ENCODE data around the gene NME1. TPM values are rescaled to one million over a fixed set of nuclear protein-coding genes. Genes with fewer than 3 reads are reported as not detected.

Gene NME1
- total and polyA plus RNA-seq, 9 of the 15 experiments (the other 6 are each of a cell fraction or from before 2014, with no cell fraction given), result 449 to 1,588 (median 604) TPM

GRCh38 chr17:51120739-51121619 is 32.4 kb upstream of the NME1 start, which contains the start of gene SPAG9:
Gene SPAG9, minus strand, starts transcription at chr17:51120868. Its CDS starts 212 bp downstream, at chr17:51120656.
- BruUV-seq (replicated peaks), result no TSS peak
- intact Hi-C loops (cut with micrococcal nuclease) (loop anchor here (1.0 kb wide), 1 partner anchor 32 kb away; the partner anchor contains the start of gene NME1), in situ Hi-C loops (cut with MboI) (no loop called here)
- Histone ChIP-seq H3K27ac (ENCODE audit: extremely low read depth, low read depth, low read length) (peak within 1 kb of the TSS; percentile 97), H3K9me1 (ENCODE audit: control insufficient read depth, insufficient read depth, low read length) (no peaks in the 10 kb centered on the region), H3K79me2 (ENCODE audit: control insufficient read depth, insufficient read depth, low read length) (peaks cover 49% of the 10 kb centered on the region), H3K36me3 (ENCODE audit: control insufficient read depth, insufficient read depth, low read length) (peaks cover 11% of the 10 kb centered on the region; the same call in 2 of the 3 replicates), H2AFZ (ENCODE audit: low read depth, low read length) (peak within 1 kb of the TSS; percentile 96), H3K4me1 (replicated peaks in 1 of 2; ENCODE audit: control insufficient read depth in 2 of 2, insufficient read depth in 2 of 2, low read length in 2 of 2) (peaks cover 12 to 25% of the 10 kb centered on the region in 2 experiments), H3K4me3 (peak within 1 kb of the TSS; percentile 97), H3K9me3 (replicated peaks; ENCODE audit: control insufficient read depth, insufficient read depth, low read depth, low read length) (no peaks in the 10 kb centered on the region), H3K4me2 (ENCODE audit: insufficient read depth, low read length) (peak within 1 kb of the TSS; percentile 88), H3K27me3 (ENCODE audit: control insufficient read depth in 2 of 2, insufficient read depth in 2 of 2, low read length in 2 of 2) (no peaks in the 10 kb centered on the region), H3K9ac (ENCODE audit: insufficient read depth in 1 of 2, low read depth in 2 of 2, low read length in 2 of 2) (peak within 1 kb of the TSS; percentile 99 to 100), H4K20me1 (replicated peaks; ENCODE audit: control insufficient read depth, insufficient read depth, low read length) (peaks cover 21% of the 10 kb centered on the region; the same call in 1 of the 2 replicates)
- WGBS (ENCODE audit: insufficient coverage, low coverage, missing lambda C conversion rate), result 3% methylated on average over 33 of the region's 68 CpGs
- POLR2A ChIA-PET, result interaction anchor here (0.6 to 2.3 kb wide), 11 partner anchors 13 to 258 kb away, joined by 3 to 8 read pairs (median 3); partner anchors contain the start of gene NME1
- CTCF ChIA-PET (ENCODE audit: low intra/inter-chr PET ratio), result interaction anchor here (1.1 kb wide), 1 partner anchor 65 kb away, joined by 3 read pairs; no protein-coding TSS in a partner anchor
- peak; percentile 76 for FAIRE-seq
- ATAC-seq, result peak; percentile 73
- DNase-seq (ENCODE audit: extremely low read depth in 1 of 4, low spot score in 3 of 4), result peak; percentile 95 to 97 (median 96)
- no peak for TF ChIP-seq GTF2F1 (IDR thresholded peaks at IDR 0.05; ENCODE audit: low read depth, low read length)
- TF ChIP-seq NBN (IDR thresholded peaks at IDR 0.05; ENCODE audit: low read depth), result peak; percentile 27; the same call in 1 of the 2 replicates
- TF ChIP-seq, protein P1, sequence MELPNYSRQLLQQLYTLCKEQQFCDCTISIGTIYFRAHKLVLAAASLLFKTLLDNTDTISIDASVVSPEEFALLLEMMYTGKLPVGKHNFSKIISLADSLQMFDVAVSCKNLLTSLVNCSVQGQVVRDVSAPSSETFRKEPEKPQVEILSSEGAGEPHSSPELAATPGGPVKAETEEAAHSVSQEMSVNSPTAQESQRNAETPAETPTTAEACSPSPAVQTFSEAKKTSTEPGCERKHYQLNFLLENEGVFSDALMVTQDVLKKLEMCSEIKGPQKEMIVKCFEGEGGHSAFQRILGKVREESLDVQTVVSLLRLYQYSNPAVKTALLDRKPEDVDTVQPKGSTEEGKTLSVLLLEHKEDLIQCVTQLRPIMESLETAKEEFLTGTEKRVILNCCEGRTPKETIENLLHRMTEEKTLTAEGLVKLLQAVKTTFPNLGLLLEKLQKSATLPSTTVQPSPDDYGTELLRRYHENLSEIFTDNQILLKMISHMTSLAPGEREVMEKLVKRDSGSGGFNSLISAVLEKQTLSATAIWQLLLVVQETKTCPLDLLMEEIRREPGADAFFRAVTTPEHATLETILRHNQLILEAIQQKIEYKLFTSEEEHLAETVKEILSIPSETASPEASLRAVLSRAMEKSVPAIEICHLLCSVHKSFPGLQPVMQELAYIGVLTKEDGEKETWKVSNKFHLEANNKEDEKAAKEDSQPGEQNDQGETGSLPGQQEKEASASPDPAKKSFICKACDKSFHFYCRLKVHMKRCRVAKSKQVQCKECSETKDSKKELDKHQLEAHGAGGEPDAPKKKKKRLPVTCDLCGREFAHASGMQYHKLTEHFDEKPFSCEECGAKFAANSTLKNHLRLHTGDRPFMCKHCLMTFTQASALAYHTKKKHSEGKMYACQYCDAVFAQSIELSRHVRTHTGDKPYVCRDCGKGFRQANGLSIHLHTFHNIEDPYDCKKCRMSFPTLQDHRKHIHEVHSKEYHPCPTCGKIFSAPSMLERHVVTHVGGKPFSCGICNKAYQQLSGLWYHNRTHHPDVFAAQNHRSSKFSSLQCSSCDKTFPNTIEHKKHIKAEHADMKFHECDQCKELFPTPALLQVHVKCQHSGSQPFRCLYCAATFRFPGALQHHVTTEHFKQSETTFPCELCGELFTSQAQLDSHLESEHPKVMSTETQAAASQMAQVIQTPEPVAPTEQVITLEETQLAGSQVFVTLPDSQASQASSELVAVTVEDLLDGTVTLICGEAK (IDR thresholded peaks at IDR 0.05), result peak; percentile 63
- TF ChIP-seq, protein P1 (CRISPR knock-in tag; IDR thresholded peaks at IDR 0.05), result no peak
- TF ChIP-seq ZFPM2 (CRISPR knock-in tag; IDR thresholded peaks at IDR 0.05), result no peak
- TF ChIP-seq STAT5A (IDR thresholded peaks at IDR 0.05; ENCODE audit: borderline replicate concordance, low read length), result no peak
- peak; percentile 8; the same call in 1 of the 2 replicates for TF ChIP-seq ZBTB9 (CRISPR knock-in tag; IDR thresholded peaks at IDR 0.05)
- TF ChIP-seq POLR2B (IDR thresholded peaks at IDR 0.05; ENCODE audit: low read depth, partially characterized antibody), result peak; percentile 8
- TF ChIP-seq SRSF1 (IDR thresholded peaks at IDR 0.05; ENCODE audit: low read depth, low read length), result no peak
- peak; percentile 90 for TF ChIP-seq BRD9 (IDR thresholded peaks at IDR 0.05; ENCODE audit: low read depth, partially characterized antibody)

Measured in K562 (cell line).